GM12875 (cell line): Measurements from ENCODE around the gene CLEC4D.
"Not testable (repeated sequence)": the region's sequence is repeated elsewhere in the genome, so short reads cannot be mapped to it uniquely, and the experiment has no call there.

Experiments
- H3K4me3 ChIP-seq: one replicate; pipeline ENCODE4 v1.5.1; 2011; ENCODE audit warnings: low read depth, low read length, control low read depth
- TF ChIP-seq, protein P1 (sequence below): IDR thresholded peaks from 2 replicates; pipeline ENCODE4 v1.5.1; 2011; ENCODE audit warnings: low read depth, mild to moderate bottlenecking, control low read depth, inconsistent platforms, low read length, moderate library complexity, borderline replicate concordance; ENCODE audit not compliant: insufficient read depth

CLEC4D gene

DNA sequence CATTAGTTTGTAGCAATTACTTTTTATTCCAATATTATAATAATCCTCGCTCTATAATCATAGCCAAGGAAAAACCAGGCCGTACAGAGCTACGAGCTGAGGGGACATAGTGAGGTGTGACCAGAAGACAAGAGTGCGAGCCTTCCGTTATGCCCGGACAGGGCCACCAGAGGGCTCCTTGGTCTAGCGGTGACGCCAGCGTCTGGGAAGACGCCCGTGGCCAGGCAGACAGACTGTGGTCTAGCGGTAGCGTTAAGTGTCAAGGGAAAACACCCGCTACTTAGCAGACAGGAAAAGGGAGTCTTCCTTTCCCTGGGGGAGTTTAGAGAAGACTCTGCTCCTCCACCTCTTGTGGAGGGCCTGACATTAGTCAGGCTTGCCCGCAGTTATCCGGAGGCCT lies 24.5 kb downstream of the CLEC4D start:
- TF ChIP-seq, protein P1, sequence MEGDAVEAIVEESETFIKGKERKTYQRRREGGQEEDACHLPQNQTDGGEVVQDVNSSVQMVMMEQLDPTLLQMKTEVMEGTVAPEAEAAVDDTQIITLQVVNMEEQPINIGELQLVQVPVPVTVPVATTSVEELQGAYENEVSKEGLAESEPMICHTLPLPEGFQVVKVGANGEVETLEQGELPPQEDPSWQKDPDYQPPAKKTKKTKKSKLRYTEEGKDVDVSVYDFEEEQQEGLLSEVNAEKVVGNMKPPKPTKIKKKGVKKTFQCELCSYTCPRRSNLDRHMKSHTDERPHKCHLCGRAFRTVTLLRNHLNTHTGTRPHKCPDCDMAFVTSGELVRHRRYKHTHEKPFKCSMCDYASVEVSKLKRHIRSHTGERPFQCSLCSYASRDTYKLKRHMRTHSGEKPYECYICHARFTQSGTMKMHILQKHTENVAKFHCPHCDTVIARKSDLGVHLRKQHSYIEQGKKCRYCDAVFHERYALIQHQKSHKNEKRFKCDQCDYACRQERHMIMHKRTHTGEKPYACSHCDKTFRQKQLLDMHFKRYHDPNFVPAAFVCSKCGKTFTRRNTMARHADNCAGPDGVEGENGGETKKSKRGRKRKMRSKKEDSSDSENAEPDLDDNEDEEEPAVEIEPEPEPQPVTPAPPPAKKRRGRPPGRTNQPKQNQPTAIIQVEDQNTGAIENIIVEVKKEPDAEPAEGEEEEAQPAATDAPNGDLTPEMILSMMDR = peak; percentile 58; the same call in 1 of the 2 replicates
- not testable (repeated sequence) for H3K4me3 ChIP-seq

DNA sequence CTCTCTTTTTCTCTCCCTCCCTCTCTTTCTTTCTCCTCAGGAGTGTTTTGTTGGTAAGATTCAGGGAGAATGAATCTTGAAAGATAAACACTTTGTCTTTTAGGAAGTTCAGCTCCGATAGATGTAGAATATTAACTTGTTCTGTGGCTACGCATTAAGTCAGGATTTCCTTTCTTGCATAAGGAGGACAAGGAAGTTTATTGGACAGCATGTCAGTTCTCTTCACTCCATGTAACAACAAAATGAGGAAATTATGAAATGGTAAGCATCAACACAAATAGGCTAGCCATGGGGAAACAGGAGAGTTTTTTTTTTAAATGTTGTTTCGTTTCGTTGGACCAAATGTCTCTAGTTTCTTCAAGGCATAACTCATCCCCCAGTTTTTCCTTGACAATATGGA lies 27.5 kb downstream of the CLEC4D start, which contains the start of gene CLEC4E:
CLEC4E (minus strand) TSS at position 75 of the 400 bp plus-strand sequence. CDS start 108 bp downstream, outside the sequence.
- H3K4me3 ChIP-seq = not testable (repeated sequence)

DNA sequence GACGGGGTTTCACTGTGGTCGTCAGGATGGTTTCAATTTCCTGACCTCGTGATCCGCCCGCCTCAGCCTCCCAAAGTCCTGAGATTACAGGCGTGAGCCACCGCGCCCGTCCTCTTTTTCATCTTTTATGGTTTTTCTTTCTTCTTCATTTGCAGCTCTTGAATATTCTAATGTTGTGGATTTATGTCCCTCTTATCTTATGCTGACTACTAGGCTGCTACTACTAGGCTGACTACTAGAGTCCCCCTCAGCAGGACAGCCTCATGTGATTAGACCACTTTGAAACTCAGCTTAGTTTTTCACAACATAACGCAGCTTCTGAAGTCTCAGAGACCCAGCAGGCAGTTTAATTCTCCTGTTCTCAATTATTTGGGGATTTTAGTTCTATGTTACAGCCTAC lies 28.3 kb downstream of the CLEC4D start:
- no peak overlapping the region for H3K4me3 ChIP-seq
- TF ChIP-seq, protein P1 = no peak

DNA sequence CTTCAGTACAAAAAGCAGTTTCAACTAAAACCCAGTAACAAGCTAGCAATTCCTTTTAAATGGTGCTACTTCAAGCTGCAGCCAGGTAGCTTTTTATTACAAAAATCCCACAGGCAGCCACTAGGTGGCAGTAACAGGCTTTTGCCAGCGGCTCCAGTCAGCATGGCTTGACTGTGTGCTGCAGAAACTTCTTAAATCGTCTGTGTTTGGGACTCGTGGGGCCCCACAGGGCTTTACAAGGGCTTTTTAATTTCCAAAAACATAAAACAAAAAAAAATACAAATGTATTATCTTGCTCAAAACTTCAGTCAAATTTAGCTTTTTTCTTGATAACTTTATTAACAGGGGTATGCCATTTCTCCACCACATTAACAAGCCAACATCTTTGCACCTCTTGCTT lies 31.0 kb downstream of the CLEC4D start:
- no peak overlapping the region for H3K4me3 ChIP-seq
- TF ChIP-seq, protein P1 = peak; percentile 77

DNA sequence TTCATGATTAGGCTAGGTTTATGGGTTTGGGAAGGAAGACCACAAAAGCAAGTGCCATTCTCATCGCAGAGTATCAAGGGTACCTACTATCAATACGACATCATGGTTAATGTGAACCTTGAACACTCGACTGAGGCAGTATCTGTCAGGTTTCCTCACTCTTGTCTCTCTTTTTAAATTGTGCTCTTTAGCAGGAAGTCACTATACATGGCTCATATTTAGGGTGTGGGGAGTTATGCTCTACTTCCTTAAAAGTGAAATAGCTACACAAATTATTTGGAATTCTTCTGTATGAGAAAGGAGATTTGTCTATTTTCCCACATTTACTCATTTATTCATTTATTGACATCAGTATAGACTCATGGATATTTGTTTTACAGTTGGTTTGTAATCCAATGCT lies 33.3 kb downstream of the CLEC4D start:
- TF ChIP-seq, protein P1 = no peak
- no peak overlapping the region for H3K4me3 ChIP-seq

DNA sequence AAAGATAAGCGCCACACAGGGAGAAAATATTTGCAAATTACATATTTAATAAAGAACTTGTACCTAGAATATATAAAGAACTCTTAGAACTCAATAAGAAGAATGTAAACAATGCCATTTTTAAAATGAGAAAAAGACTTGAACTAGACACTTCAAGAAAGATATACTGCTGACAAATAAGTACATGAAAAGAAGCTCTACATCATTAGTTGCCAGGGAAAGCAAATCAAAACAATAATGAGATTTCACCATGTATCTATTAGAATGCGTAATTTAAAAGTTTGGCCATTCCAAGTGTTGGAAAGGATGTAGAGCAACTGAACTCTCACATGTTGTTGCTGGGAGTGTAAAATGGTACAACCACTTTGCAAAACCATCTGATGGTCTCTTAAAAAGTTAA lies 34.3 kb downstream of the CLEC4D start:
- no peak overlapping the region for H3K4me3 ChIP-seq
- TF ChIP-seq, protein P1 = no peak

DNA sequence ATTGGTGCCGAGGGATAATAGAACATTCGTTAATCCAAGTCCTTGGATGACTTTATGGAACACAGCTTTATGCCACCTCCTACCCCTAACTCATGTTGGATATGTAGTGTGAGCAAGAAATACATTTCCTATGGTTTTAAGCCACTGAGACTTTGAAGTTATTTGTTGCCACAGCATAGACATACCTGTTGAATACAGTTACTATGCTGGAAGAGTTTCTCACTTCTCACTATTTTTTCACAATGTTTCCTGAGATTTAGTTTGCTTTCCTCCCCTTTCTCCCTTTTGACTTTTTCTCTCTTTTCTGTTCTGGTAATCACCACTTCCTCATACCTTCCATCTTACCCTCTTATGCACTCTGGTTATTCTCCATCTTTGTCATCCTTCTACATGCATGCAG lies 34.9 kb downstream of the CLEC4D start:
- no peak overlapping the region for H3K4me3 ChIP-seq
- TF ChIP-seq, protein P1 = no peak

DNA sequence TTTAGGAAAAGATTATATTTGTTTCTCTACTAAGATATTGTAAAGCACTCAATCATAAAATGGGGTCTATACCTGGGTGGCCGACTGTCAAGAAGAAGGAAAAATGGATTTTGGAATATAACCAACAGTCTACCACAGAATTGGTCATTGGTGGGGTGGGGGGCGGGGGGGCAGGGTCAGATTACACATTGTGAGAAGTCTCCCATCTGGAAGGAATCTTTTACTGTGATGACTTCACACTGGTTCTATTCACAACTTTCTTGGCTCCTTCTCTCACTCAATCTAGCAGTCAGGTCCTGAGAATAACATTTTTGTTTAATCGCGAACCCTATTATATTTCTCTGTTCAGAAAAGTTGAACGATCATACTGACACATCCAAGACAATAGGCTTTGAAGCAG lies 36.1 kb downstream of the CLEC4D start:
- H3K4me3 ChIP-seq = no peak overlapping the region
- TF ChIP-seq, protein P1 = no peak
